Epidermal melanocyte (primary cell): Measurements from ENCODE around the gene LRRD1.
"Not testable (repeated sequence)": the region's sequence is repeated elsewhere in the genome, so short reads cannot be mapped to it uniquely, and the experiment has no call there.

Source experiments
- DNase-seq: peaks from one replicate; pipeline ENCODE4 v3.0.0; 2011; ENCODE audit warnings: low spot score; ENCODE audit not compliant: insufficient read length

The LRRD1 gene

DNA sequence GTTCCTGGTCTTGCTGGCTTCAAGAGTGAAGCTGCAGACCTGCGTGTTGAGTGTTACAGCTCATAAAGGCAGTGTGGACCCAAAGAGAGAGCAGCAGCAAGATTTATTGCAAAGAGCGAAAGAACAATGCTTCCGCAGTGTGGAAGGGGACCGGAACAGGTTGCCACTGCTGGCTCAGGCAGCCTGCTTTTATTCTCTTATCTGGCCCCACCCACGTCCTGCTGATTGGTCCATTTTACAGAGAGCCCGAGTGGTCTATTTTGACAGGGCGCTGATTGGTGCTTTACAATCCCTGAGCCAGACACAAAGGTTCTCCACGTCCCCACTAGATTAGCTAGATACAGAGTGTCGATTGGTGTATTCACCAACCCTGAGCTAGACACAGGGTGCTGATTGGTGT lies 36.2 kb downstream of the LRRD1 start:
- not testable (repeated sequence) for DNase-seq

DNA sequence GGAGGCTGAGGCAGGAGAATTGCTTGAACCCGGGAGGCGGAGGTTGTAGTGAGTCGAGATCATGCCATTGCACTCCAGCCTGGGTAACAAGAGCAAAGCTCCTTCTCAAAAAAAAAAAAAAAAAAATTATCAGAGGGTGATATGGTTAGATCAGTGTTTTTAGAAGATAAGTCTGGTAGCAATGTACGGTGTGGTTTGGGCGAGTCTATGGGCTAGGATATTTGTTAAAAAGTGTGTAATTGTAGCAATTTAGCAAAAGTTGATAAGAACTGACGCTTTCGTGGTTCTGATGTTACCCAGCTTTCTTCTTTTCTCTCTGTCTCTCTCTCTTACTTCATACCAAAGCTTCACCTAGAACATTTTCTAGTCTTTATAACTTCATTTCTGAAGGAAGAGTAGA lies 37.8 kb downstream of the LRRD1 start:
- no peak for DNase-seq

DNA sequence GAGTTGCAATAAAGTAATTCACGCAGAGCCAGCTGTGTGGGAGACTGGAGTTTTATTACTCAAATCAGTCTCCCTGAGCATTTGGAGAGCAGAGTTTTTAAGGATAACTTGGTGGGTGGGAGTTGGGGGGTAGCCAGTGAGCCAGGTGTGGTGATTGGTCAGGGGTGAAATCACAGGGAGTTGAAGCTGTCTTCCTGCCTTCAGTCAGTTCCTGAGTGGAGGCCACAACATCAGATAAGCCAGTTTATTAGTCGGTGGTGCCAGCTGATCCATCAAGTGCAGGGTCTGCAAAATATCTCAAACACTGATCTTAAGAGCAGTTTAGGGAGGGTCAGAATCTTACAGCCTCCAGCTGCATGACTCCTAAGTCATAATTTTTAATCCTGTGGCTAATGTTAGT lies 41.4 kb downstream of the LRRD1 start:
- no peak for DNase-seq

DNA sequence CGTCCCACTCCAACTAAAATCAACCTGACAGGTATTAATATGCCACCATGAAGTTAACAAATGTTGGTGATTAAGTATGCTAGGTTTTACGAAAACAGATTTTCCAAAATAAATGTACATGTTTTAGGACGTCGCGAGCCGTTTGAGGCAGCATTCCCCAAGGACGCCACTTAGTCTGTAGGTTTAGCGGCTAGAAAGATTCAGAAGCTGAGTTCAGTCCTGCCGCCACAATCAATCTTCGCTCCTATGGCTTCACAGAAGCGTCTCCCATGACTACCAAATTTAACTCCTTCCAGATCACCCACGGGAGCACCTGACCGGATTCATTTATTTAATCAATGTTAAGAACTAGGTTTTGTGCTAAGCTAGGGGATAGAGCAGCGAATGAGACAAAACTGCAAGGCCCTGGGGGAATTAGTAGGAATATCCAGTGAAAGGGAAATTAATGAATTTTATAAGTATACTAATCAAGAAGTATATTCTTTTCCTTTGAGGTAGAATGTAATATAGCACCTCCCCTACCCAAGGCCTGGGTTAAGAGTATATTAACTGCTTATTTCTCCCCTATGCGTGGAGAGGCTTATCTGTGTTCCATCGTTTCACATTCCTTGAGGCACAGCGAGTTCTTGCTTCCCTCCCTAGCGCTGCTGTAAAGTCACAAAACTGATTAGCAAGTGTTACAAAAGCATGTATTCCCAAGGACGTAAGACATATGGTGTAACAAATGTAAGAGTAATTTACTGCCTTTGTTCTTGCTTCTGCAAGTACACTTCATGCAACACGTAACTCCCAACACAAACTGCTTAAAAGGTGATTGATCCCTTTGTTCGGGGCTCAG lies 43.7 kb downstream of the LRRD1 start:
- no peak for DNase-seq

DNA sequence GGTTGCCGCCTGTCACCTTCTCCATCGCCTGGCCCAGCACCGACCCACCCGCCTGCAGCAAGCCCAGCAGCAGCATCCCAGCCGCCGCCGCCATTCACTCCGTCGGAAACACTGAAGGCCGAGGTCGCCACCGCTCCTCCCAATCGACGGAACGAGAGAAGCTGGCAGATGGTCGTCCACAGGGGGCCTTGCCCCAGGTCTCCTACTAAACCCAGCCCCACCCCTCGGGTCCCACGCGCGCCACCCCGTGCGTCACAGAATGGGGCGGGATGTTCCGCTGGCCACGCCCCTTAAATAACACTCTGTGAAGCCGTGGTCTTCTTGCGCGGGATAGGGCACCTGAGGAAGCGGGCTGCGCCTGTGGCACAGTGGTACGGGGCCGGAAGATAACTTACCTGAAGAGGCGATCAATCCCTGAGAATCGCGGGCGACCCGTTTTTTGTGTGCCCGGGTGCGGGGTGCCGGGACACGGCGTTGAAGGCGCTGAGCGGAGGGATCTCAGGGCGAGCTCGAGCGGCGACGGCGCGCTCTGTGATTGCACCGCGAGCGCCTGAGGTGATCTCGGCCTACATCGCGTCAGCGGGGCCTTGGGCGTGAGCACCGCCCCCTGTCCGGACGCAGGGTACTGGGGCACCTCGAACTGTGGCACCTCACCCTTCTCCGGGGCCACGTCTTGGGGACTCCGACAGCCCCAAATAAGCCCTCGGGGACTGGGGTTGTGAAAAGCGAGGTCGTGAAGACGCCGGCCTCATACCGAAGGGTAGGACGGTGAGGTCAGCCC lies 44.5 kb downstream of the LRRD1 start, which contains the start of gene CYP51A1:
TSS of gene CYP51A1 (minus strand) at position 207 of the 781 bp plus-strand sequence. CDS start at position 94, 113 bp downstream.
- DNase-seq = peak; percentile 85

DNA sequence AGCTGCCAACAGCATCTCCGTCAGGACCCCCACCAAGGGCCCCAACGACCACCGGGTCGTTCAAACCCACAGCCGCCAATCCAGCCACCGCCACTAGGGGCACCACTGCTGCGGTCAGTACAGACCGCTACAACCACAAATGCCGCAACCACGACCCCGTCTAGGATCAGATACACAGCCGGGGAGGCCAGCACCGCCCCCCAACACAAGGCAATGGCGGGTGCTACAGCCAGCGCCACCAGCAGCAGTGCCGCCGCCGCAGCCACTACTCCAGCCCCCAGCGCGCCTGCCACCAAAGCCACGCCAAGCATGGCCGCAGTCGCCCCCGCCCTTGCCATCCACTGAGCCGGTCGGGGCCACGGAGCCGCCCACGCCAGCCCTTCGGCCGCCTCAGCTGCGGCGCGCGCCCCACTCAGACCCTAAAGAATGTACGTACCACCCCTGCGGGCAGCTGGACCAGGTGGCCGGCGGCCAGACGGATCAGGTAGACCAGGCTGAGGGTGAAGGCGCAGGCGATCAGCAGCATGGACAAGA lies 45.1 kb downstream of the LRRD1 start:
- DNase-seq = no peak

DNA sequence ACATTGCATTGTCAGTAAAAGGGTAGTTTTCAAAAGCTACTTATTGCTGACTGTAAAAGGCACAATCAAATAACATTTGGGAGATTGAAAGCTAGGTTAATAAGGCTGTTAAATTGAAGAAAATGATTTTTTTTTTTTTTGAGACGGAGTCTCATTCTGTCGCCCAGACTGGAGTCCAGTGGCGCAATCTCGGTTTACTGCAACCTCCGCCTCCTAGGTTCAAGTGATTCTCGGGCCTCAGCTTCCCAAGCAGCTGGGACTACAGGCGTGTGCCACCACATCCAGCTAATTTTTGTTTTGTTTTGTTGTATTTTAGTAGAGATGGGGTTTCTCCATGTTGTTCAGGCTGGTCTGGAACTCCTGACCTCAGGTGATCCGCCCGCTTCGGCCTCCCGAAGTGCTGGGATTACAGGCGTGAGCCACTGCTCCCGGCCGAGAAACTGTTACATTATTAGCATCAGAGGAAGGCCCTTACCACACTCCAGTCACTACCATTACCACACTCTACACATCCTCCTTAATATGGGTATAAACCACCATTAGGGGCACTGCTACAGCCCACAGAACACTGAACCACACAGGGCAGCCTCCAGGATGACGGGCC lies 45.7 kb downstream of the LRRD1 start:
- no peak for DNase-seq

DNA sequence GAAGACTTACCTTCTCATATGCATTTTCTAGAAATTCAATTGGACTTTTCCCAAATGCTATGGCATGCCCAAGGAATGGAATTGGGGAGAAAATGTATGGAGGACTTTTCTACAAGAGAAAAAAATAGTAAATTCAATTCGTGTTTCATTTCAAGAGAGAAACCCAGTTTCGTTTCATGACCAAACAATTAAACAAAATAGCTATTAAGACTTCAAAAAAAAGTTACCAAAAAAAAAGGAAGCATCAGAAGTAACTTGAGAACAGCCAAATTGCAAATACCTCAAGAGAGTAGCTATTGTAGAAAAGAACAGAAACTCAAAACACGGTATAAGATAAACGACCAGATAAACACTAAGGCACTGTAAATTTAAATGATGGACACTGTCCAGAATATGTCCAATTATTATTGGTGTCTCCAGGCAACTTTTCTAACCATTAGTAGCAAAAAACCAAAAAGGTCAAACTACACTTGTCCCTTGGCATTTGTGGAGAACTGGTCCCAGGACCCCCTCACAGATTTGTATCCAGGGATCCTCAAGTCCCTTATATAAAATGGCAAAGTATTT lies 47.1 kb downstream of the LRRD1 start:
- no peak for DNase-seq

DNA sequence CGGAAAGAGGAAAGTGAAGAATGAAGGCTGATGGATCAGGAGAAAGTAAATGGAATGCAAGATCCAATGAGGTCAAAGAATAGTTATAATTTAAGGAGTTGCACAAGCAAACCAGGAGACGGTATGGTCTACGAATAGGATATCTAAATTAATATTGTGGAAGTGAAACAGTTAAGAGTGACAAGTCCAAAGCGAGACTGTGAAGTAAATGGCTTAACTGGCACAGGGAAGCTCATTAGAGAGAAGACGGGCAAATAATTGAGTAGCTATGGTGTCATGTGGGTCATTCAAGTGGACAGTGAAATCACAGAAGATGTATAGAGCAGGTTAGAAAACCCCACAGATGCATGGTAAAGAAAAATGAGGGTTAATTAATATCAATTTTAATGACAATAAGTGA lies 47.8 kb downstream of the LRRD1 start:
- no peak for DNase-seq

DNA sequence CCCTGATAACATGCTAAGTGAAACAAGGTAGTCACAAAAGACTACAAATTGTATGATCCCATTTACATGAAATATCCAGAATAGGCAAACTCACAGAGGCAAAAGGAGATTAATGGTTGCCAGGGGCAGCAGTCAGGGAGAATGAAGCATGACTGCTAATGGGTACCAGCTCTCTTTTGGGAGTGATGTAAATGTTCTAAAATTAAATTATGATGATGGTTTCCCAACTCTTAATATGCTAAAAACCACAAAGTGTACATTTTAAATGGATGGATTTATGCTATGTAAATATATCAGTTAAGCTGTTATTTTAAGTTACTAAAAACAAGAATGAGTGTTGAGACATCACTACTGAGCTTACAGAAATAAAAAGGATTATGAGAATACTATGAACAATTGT lies 57.3 kb downstream of the LRRD1 start:
- no peak for DNase-seq

DNA sequence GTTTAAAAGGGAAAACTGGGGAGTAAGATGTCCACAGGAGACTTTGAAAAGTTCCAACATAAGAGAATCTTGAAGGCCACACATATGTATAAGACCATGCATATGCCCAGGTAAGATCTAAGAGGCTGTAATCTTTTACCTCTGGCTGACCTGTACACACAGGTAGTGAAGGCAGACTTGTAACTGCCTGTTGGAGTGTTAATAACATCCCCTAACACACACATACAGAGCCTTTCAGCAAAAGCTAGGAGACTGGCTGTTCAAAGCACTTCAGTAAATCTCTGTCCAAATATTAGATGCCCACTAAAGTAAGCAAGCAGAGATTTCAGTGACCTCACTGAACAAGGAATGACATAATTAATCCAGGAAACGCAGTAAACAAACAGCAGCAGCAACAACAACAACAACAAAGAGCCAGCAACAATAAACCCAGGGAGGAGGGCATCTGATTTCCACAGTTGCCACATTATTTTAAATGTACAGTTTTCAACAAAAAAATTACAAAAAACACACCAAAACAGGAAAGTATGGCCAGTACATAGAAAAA lies 59.7 kb downstream of the LRRD1 start:
- DNase-seq = no peak

DNA sequence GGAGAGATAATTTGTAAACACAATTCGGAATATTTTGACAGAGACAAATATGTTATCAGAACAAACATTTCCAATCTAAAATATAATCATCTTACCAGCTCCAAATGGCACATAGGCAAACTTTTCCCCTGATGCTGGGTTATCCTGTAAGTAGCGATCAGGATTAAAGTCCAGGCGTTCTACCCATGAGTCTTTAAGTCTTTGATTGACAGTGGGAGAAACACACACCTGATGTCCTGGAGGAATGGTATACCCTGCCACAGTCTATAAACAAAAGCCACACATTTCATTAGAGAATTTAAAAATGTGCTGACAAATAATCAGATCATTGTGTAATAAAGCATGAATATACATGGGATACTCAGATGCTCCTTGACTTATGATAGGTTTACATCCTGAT lies 62.0 kb downstream of the LRRD1 start:
- no peak for DNase-seq

DNA sequence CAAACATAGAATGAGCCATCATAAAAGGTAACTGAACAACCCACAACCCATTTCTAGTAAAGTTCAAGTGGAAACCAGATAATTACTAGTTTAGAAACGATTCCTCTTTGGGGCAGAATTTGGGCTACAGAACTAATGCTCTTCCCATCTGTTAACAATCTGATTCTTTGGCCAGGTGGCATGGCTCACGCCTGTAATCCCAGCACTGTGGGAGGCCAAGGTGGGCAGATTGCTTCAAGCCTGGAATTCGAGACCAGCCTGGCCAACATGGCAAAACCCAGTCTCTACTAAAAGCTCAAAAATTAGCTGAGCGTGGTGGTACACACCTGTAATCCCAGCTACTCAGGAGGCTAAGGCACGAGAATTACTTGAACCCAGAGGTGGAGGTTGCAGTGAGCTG lies 63.1 kb downstream of the LRRD1 start:
- no peak for DNase-seq

DNA sequence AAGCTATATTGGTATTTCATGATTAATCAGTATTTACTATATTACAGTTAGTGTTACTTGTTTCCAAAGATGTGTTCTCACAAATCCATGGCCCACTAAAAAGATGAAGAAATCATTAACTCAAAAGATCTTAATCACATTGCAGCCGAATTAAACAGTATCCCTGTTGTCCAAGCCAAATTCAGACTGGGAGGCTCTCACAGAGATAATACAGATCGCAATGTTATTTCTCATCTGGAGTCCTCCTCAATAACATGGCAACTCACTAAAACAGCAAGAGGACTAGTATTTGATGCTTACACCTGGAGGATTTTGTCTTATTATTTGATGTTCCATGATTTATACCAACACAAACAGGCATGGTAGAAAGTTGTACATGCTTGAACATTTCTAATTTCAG lies 68.1 kb downstream of the LRRD1 start:
- DNase-seq = no peak

DNA sequence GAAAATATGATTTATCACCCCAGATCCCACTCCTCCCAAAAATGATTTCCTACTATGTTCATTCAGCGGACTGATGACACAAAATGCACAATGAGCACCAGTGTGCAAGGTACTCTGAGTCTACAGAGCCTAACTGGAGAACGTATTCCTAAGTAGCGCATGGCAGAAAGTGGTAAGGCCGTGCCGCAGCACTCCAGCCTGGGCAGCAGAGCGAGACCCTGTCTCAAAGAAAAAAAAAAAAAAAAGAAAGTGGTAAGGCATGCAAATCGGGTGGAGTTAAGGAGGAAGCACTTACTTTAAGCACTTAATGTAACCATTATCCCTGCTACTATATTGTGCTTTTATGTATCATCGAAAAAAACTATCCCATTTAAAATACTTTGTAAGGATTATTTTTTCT lies 70.1 kb downstream of the LRRD1 start:
- no peak for DNase-seq

DNA sequence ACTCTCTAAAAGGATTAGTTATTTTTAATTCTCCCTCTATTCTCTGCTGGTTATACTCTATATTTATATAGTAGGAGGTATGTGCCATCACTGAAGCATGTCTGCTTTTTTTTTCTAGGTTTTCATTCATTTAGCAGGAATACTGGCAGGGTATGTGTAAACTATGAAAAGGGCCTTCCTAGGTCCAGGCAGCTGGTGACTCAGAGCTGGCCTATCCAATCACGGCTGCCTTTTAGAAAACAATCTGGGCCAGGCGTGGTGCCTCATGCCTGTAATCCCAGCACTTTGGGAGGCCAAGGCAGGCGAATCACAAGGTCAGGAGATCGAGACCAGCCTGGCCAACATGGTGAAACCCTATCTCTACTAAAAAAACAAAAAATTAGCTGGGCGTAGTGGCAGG lies 76.1 kb downstream of the LRRD1 start:
- not testable (repeated sequence) for DNase-seq

DNA sequence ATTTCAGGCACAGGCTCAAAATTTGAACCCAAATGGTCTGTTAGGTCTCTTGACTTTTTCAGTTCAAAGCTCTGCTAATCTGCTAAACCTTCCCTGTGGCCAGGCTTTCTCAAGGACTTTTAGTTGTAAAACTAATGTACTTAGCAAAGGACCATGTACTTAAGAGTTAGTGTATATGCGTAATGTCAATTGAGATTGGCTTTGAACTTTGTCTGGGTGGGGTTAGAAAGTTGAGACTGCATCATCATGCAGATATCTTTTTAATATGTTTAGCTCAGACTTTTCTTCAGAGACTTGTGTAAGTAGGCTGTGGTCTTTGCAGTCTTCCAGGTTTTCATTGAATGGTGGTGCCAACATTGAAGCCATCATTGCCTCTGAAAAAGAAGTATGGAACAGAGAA lies 78.4 kb downstream of the LRRD1 start:
- no peak for DNase-seq

DNA sequence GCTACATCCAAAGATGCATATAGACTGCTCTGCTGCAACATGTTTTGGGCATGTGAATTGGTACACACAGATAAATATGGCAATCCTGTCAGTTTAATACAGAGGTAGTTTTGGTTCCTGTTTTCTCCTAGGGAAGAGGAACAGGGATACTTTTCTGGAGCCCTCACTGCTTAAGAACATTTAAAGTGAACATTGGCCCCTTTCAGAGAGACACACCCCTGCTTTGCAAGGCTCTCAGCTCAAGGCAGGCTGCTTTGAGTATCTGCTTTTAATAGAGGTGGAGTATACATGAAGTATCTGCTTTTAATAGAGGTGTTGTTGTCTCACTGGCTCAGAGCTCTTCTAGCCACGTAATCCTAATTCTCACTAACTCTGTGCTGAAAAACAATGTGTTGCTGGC lies 83.6 kb downstream of the LRRD1 start:
- DNase-seq = no peak
